K562 (cell line): Measurements from ENCODE around the gene CDKN3. TPM values are rescaled to one million over a fixed set of nuclear protein-coding genes. Genes with fewer than 3 reads are reported as not detected.

Experiments
- BRF1 ChIP-seq: IDR thresholded peaks from 3 replicates; pipeline ENCODE4 v1.6.1; 2011; ENCODE audit warnings: borderline replicate concordance, mild to moderate bottlenecking; ENCODE audit not compliant: insufficient read length; ENCODE audit errors: extremely low read depth
- CUX1 ChIP-seq: fragments of 200-800 bp; sonication (Bioruptor generic); IDR thresholded peaks from 2 replicates; pipeline ENCODE4 v1.6.1; 2016; ENCODE audit warnings: missing genetic modification characterization, missing compliant biosample characterization
- GATAD2A ChIP-seq: fragments of 450-650 bp; IDR thresholded peaks from 2 replicates; pipeline ENCODE4 v1.6.1; 2017
- JUND ChIP-seq, 2 experiments: IDR thresholded peaks; 2 replicates in 1 of 2; 3 replicates in 1 of 2; pipeline ENCODE4 v1.6.1; 2011; ENCODE audit warnings: borderline replicate concordance in 2 of 2, low read depth in 2 of 2, low read length in 2 of 2, improper control_type of control experiment in 1 of 2, missing biosample characterization in 1 of 2, missing genetic modification characterization in 1 of 2, missing genetic modification reagents in 1 of 2
- MYBL2 ChIP-seq, 2 experiments: fragments of 450-650 bp in 1 of 2; sonication (generic) in 1 of 2; formaldehyde crosslinking in 1 of 2; IDR thresholded peaks; 2 replicates each; pipeline versions ENCODE4 v1.6.1 to v1.8.1; 2017 to 2022; ENCODE audit warnings: borderline replicate concordance in 1 of 2, inconsistent platforms in 1 of 2, low read depth in 1 of 2, mild to moderate bottlenecking in 1 of 2, missing genetic modification reagents in 1 of 2, moderate library complexity in 1 of 2
- NCOA4 ChIP-seq: fragments of 450-650 bp; IDR thresholded peaks from 2 replicates; pipeline ENCODE4 v1.6.1; 2018; ENCODE audit warnings: mild to moderate bottlenecking; ENCODE audit not compliant: partially characterized antibody
- PHTF2 ChIP-seq: fragments of 250-450 bp; sonication (Bioruptor Pico); IDR thresholded peaks from 2 replicates; pipeline ENCODE4 v1.5.0; 2021; ENCODE audit warnings: mild to moderate bottlenecking
- PRMT5 ChIP-seq: sonication (generic); formaldehyde crosslinking; IDR thresholded peaks from 2 replicates; pipeline ENCODE4 v1.5.0; 2020; ENCODE audit warnings: missing genetic modification reagents
- RBFOX2 ChIP-seq: fragments of 200-400 bp; formaldehyde crosslinking; IDR thresholded peaks from 2 replicates; pipeline ENCODE4 v1.6.1; 2017; ENCODE audit warnings: low read depth, mild to moderate bottlenecking, low read length, moderate library complexity
- polyA plus RNA-seq, 8 experiments: library from polyadenylated mRNA; depleted of rRNA in 4 of 8; stranded (reverse) in 5 of 8; unstranded in 3 of 8; fragments of >200 nt; fragmentation: Nextera tagmentation in 2 of 8; fragmentation: Illumina TruSeq in 1 of 8; extraction: Ambion mirVana in 2 of 8; extraction: Trizol in 1 of 8; gene quantifications; 2 replicates each; pipeline versions ENCODE4 v1.2.1 to v1.2.3, GENCODE V29; 2011 to 2014; ENCODE audit warnings: inconsistent platforms in 1 of 8, missing spikeins in 1 of 8
- total RNA-seq, 7 experiments: library from RNA; depleted of rRNA in 6 of 7; stranded (reverse); fragments of >200 nt in 6 of 7; fragmentation: Illumina TruSeq in 2 of 7; extraction: Trizol in 2 of 7; gene quantifications; 2 replicates each; pipeline versions ENCODE4 v1.2.1 to v1.2.3, GENCODE V29; 2011 to 2021; ENCODE audit warnings: low replicate concordance in 1 of 7
- TF ChIP-seq, protein P1 (sequence below): fragments of 450-650 bp; IDR thresholded peaks from 2 replicates; pipeline ENCODE4 v1.6.1; 2016; ENCODE audit warnings: antibody characterized with exemption
- TF ChIP-seq, protein P2 (sequence below): fragments of 450-650 bp; IDR thresholded peaks from 2 replicates; pipeline ENCODE4 v1.6.1; 2016
- TF ChIP-seq, protein P3 (sequence below): fragments of 250-450 bp; sonication (Bioruptor Pico); IDR thresholded peaks from 2 replicates; pipeline ENCODE4 v1.9.0; 2021; ENCODE audit warnings: mild to moderate bottlenecking, inconsistent platforms
- TF ChIP-seq, protein P4 (sequence below): fragments of 250-450 bp; sonication (Bioruptor Pico); IDR thresholded peaks from 2 replicates; pipeline ENCODE4 v1.5.0; 2021

CDKN3 gene
- total and polyA plus RNA-seq, 9 of the 15 experiments (the other 6 are each of a cell fraction or from before 2014, with no cell fraction given) = 41.3 to 128 (median 70.7) TPM

DNA sequence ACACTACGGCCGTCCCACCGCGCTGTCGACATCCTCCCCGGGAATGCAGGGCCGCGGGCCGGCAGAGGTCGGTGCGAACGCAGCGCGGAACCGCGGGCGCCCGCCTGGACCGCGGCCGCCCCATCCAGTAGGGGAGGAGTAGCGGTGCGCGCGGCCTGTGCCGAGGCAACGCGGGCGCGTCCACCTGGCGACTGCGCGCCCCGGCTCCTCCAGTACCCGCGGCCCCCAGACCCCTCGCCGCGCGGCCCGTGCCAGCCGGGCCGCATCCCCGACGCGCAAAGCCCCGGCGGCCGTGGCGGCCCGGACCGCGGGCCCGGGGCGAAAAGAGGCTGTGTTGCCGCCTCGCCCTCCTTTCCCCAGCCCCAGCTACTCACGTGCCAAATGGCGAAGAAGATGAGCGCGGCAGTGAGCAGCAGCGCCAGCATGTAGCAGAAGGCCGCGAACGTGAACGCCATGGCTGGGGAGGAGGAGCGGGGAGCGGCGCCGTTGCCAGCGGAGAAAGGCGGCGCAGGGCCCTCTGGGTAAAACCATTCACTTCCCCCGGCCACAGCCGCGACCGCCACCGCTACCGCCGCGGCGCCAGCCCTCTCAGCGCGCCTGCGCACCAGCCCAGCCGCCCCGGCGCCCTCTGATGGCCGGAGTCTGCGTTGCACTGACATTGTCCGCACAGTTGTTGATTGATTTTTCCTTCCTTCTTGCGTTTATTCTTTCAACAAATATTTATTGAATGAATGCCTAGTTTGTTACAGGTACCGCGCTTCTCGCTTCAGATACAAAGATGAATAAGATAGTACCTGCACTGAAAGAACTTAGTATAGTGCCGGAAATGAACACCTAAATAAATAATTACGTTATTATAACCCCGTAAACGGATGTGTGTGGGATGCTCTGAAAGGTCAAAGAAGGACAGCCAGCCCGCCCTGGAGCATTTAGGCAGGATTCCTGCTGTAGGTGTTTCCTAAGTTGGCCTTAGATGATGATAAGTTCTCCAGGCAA is 44.4 kb downstream of the CDKN3 start, which contains the start of gene CNIH1 (continued):
- TF ChIP-seq MYBL2 (IDR thresholded peaks at IDR 0.05; ENCODE audit: low read depth) (no peak), MYBL2 (CRISPR knock-in tag; IDR thresholded peaks at IDR 0.05; ENCODE audit: borderline replicate concordance) (no peak), NCOA4 (no peak), GATAD2A (no peak), PHTF2 (no peak), PRMT5 (CRISPR knock-in tag) (no peak), CUX1 (CRISPR knock-in tag) (no peak), BRF1 (no peak), RBFOX2 (peak; percentile 96), JUND (IDR thresholded peaks at IDR 0.05; ENCODE audit: borderline replicate concordance, low read depth, low read length) (peak; percentile 15; the same call in 1 of the 2 replicates), JUND (tag; IDR thresholded peaks at IDR 0.05; ENCODE audit: borderline replicate concordance, low read depth, low read length) (no peak)
- TF ChIP-seq, protein P1, sequence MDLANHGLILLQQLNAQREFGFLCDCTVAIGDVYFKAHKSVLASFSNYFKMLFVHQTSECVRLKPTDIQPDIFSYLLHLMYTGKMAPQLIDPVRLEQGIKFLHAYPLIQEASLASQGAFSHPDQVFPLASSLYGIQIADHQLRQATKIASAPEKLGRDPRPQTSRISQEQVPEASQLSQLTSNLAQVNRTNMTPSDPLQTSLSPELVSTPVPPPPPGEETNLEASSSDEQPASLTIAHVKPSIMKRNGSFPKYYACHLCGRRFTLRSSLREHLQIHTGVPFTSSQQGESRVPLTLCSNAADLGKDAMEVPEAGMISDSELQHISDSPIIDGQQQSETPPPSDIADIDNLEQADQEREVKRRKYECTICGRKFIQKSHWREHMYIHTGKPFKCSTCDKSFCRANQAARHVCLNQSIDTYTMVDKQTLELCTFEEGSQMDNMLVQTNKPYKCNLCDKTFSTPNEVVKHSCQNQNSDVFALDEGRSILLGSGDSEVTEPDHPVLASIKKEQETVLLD = no peak
- TF ChIP-seq, protein P2, sequence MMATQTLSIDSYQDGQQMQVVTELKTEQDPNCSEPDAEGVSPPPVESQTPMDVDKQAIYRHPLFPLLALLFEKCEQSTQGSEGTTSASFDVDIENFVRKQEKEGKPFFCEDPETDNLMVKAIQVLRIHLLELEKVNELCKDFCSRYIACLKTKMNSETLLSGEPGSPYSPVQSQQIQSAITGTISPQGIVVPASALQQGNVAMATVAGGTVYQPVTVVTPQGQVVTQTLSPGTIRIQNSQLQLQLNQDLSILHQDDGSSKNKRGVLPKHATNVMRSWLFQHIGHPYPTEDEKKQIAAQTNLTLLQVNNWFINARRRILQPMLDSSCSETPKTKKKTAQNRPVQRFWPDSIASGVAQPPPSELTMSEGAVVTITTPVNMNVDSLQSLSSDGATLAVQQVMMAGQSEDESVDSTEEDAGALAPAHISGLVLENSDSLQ = peak; percentile 63
- TF ChIP-seq, protein P3, sequence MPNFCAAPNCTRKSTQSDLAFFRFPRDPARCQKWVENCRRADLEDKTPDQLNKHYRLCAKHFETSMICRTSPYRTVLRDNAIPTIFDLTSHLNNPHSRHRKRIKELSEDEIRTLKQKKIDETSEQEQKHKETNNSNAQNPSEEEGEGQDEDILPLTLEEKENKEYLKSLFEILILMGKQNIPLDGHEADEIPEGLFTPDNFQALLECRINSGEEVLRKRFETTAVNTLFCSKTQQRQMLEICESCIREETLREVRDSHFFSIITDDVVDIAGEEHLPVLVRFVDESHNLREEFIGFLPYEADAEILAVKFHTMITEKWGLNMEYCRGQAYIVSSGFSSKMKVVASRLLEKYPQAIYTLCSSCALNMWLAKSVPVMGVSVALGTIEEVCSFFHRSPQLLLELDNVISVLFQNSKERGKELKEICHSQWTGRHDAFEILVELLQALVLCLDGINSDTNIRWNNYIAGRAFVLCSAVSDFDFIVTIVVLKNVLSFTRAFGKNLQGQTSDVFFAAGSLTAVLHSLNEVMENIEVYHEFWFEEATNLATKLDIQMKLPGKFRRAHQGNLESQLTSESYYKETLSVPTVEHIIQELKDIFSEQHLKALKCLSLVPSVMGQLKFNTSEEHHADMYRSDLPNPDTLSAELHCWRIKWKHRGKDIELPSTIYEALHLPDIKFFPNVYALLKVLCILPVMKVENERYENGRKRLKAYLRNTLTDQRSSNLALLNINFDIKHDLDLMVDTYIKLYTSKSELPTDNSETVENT (CRISPR knock-in tag) = peak; percentile 39; the same call in 1 of the 2 replicates
- TF ChIP-seq, protein P4, sequence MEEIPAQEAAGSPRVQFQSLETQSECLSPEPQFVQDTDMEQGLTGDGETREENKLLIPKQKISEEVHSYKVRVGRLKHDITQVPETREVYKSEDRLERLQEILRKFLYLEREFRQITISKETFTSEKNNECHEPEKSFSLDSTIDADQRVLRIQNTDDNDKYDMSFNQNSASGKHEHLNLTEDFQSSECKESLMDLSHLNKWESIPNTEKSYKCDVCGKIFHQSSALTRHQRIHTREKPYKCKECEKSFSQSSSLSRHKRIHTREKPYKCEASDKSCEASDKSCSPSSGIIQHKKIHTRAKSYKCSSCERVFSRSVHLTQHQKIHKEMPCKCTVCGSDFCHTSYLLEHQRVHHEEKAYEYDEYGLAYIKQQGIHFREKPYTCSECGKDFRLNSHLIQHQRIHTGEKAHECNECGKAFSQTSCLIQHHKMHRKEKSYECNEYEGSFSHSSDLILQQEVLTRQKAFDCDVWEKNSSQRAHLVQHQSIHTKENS (CRISPR knock-in tag) = no peak
